Putamen (tissue), 1 donor: ENCODE data around the gene JAZF1.

Source experiments
- DNase-seq: peaks from one replicate; pipeline ENCODE4 v3.0.0-alpha.2; 2016; ENCODE audit warnings: low spot score

The JAZF1 gene

DNA sequence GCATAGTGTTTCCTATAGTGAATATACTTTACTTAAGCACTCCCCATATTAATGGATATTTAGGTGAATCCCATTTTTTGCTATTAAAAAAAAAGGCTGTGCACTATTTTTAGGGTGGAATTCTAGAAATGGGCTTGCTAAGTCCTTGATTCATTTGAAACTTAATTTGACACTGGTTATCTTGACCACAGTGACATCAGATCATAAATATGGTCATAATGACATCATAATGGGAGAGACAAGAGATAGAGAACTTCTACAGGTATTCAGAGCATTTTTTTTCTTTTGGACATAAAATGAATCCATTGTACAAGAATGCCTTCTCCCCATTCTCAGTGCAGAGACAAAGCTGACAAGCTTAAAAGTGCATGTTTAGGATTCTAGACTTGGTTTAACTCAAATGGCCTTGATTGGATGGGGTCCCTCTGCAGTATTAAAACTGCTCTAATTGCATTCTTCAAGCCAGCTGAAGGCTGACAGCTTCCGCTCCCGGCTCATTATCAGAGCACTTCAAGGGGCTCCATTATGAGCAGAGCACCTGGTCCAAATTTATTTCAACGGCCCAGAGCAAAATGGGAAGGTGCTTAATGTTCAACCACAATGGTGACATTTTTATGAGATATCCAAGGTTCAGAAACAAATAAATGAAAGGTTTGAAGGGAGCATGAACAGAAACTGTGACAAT lies 104.8 kb downstream of the JAZF1 start:
- no peak for DNase-seq

GRCh38 chr7:28072876-28073514 lies 107.6 kb downstream of the JAZF1 start:
- DNase-seq = no peak

- no peak for DNase-seq
These were observed 109.0 kb downstream of the JAZF1 start for GRCh38 chr7:28071570-28071969.

GRCh38 chr7:28070297-28071055 lies 110.1 kb downstream of the JAZF1 start:
- DNase-seq = no peak

GRCh38 chr7:28069807-28070206 lies 110.8 kb downstream of the JAZF1 start:
- peak; percentile 12 for DNase-seq

DNA sequence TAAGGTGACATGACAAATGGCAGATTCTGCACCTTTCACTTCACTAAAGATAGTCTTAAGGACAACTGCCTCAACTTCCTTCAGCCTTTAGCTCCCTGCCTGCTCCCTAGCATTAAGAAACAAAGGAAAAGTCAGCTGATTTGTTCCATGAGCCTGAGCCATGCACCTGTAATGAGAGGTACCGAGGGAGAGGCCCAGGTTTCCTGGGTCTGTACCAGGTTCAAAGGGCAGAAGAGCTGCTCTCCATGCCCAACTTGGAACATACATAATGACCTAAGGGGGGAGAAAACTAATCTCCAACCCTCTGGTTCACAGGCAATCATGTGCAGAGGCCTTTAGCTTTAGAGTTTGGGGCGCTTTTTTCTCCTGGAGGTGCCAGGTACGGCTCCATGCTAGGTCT lies 111.2 kb downstream of the JAZF1 start:
- DNase-seq = no peak

DNA sequence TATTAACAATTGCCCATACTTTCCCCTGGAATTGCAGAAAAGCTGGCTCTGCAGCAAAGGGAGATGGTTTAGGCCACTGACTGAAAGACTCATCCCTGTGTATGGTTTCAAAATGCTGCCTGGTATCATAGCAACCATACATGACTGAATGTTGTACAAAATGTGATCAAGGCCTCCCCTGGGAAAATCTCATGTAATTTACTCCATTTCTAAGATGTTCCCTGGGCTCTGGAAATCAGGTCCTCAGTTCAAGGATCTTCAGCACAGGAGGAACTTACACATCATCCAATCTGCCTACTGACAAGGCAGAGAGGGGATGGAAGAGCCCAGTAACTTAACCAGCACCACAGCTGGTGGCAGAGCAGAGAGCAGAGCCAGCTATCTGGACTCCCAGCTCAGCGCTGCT lies 111.8 kb downstream of the JAZF1 start:
- no peak for DNase-seq

- no peak for DNase-seq
These were observed 113.4 kb downstream of the JAZF1 start for GRCh38 chr7:28067171-28067570.

DNA sequence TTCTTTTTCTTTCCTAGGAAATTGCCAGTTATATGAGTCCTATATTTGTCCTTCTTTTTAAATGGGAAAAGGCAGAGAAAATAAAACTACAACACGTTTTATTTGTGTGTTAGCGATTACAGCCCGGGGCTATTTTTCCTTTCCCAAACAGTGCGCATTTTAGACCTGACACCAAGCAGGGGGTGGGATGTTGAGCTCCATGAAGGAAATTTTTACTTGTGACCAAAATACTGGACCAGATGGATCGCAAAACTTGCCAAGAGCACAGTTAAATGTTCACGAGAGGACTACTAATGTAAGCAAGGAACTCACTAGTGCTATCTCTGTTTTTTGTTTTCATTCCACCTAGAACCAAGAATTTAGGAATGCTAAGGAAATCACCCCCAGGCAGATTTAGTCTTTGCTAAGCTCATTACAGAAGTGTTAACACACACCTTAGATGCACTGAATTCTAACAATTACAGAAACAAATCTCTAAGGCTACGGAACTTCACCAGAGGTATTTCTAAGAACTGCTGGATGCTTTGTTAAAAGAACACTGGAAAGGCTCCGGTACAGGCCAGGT lies 114.8 kb downstream of the JAZF1 start:
- DNase-seq = no peak

DNA sequence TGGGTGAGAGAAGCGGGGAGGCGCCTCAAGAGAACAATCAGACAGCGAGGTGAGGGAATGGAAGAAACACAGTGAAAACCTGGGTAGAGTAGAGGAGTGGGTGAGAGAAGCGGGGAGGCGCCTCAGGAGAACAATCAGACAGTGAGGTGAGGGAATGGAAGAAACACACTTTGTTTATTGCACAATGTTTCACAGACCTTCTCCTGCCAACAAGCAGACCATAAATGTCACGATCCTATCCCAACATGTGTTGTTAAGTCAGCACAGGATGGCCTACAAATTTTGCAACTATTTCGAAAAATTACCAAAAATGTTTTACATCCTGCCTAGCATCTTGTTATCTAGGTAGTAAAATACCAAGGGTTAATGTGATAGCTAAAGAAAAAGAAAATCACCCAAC lies 115.3 kb downstream of the JAZF1 start:
- no peak for DNase-seq

GRCh38 chr7:28064437-28064836 lies 116.2 kb downstream of the JAZF1 start:
- DNase-seq = no peak

GRCh38 chr7:28062197-28062991 lies 118.2 kb downstream of the JAZF1 start:
- peak; percentile 21 for DNase-seq

GRCh38 chr7:28061824-28062196 lies 118.8 kb downstream of the JAZF1 start:
- no peak for DNase-seq

DNA sequence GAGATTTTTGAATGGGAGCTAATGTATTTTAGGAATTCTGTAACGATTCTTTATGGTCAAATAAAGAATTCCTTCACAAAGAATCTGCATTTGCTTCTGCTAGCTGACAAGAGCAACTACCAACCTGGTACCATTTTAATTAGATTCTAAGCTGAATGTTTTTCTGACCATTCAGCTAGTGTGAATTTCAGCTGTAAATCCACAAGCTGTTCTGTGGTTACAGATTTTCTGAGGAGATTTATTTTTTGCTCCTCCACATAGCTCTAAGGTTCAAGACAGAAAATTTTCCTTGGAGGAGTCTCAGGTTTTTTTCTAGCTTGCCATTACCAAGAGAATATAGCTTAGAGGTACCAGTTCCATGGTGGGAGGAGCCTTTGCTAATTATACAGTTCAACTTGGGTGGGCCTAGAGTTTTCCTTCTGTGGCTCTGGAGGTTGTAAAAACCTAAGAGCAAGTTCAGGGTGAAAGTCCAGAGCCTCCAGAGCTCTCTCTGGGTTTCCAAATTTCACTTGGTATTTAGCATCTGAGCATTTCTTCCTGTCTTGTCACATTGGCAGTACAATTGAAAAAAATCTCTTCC lies 120.1 kb downstream of the JAZF1 start:
- no peak for DNase-seq

DNA sequence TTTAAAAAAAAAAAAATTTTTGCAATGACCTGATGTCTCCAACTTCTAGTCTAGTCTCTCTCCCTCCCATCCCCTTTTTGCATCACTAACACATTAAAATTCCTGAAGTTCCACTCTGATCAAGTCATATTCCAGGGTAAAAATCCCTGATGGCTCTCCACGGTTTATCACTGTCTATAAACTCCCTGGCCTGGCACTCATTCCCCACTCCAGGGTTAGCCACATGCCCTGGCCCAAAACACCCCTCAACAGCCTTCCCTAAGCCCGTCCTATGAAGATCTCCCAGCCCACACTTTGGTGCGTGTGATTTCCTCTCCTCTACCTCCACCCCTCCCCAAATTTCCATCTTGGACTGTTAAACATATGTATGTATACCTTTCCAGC lies 125.4 kb downstream of the JAZF1 start:
- no peak for DNase-seq

GRCh38 chr7:28054531-28055160 lies 125.9 kb downstream of the JAZF1 start:
- no peak for DNase-seq

- no peak for DNase-seq
These were observed 127.7 kb downstream of the JAZF1 start for GRCh38 chr7:28052933-28053332.

DNA sequence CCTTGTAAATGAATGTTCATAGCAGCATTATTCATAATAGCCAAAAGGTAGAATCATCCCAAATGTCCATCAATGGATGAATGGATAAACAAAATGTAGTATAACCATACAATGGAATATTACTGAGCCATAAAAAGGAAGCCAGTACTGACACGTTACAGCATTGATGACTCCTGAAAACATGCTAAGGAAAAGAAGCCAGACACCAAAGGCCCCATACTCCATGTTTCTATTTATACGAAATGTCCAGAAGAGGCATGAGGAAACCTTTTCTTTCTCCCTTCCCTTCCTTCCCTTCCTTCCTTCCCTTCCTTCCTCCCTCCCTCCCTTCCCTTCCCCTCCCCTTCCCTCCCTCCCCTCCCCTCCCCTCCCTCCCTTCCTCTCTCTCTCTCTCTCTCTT lies 131.9 kb downstream of the JAZF1 start:
- DNase-seq = no peak

- no peak for DNase-seq
These were observed 134.6 kb downstream of the JAZF1 start for GRCh38 chr7:28046035-28046434.

GRCh38 chr7:28045592-28045991 lies 135.0 kb downstream of the JAZF1 start:
- no peak for DNase-seq

DNA sequence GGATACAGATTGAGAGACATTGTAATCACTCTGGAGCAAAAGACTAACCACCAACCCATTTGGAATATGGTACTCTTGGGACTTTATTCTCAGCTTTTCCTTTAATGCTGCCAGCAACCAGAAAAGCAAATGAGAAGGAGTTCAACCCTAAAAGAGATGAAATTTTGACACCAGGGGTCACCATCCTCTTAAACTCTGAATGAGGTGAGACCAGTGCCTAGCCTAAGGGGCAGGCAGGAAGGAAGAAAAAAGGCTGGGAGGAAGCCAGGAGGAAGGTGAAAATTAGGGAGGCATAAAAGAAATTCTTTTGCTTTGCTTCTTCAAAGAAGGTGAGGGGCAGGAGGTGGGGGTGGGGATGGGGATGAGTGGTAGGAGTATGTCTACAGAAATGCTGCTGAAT lies 135.8 kb downstream of the JAZF1 start:
- DNase-seq = no peak
